HEK293 (cell line): ENCODE results near the gene ASF1B.

Experiments
- ZNF2 ChIP-seq: fragments of 450-650 bp; formaldehyde crosslinking; IDR thresholded peaks from 2 replicates; pipeline ENCODE4 v1.5.1; 2016; ENCODE audit warnings: missing biosample characterization, missing genetic modification characterization
- TF ChIP-seq, protein P1 (sequence below): fragments of 450-650 bp; formaldehyde crosslinking; IDR thresholded peaks from 2 replicates; pipeline ENCODE4 v1.5.1; 2016; ENCODE audit warnings: missing biosample characterization, missing genetic modification characterization

DNA sequence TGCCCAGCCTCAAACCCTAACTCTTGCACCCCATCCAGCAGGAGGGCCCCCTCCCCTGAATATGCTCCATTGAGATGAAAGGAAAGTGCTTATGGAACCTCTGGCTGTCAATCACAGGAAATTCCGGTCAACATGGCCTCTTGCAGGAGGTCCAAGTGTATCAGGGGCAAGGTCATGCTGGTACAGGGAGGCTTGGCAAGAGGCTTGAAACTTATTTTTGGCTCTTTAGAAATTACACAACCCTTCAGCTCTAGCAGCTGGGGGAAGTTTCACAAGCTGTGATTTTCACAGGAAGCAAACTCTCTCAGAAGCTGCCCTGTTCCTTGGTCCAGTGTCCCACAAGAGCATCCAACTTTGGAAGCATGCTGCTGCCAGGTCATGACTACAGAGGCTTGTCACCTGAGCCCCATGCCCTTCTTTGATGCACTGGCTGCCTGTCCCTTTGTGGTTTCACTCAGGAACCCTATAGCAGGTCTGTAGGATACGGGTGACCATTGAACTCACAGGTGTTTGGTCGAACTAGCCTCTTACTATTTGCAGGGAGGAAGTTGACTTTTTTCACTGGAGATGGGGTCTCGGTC, 8.4 kb downstream of the ASF1B start:
- TF ChIP-seq, protein P1, sequence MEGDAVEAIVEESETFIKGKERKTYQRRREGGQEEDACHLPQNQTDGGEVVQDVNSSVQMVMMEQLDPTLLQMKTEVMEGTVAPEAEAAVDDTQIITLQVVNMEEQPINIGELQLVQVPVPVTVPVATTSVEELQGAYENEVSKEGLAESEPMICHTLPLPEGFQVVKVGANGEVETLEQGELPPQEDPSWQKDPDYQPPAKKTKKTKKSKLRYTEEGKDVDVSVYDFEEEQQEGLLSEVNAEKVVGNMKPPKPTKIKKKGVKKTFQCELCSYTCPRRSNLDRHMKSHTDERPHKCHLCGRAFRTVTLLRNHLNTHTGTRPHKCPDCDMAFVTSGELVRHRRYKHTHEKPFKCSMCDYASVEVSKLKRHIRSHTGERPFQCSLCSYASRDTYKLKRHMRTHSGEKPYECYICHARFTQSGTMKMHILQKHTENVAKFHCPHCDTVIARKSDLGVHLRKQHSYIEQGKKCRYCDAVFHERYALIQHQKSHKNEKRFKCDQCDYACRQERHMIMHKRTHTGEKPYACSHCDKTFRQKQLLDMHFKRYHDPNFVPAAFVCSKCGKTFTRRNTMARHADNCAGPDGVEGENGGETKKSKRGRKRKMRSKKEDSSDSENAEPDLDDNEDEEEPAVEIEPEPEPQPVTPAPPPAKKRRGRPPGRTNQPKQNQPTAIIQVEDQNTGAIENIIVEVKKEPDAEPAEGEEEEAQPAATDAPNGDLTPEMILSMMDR (tag by site-specific recombination) = no peak
- no peak for TF ChIP-seq ZNF2 (tag by site-specific recombination)
